GM11168 (cell line): Measurements from ENCODE around the gene DCHS2.
"Not testable (repeated sequence)": the region's sequence is repeated elsewhere in the genome, so short reads cannot be mapped to it uniquely, and the experiment has no call there.

Experiments
- in situ Hi-C: fragments of 300-500 bp; cut with MboI; formaldehyde crosslinking; loops from one replicate; pipeline ENCODE4 v1.12.0; 2022; ENCODE audit warnings: low sequenced_read_pairs; ENCODE audit not compliant: unreplicated experiment

The DCHS2 gene

GRCh38 chr4:154231806-154232478 is 259.7 kb downstream of the DCHS2 start:
- in situ Hi-C loops: no loop called here

- in situ Hi-C loops: no loop called here
Observed at GRCh38 chr4:154230723-154231122, 260.9 kb downstream of the DCHS2 start.

GRCh38 chr4:154230091-154230490 is 261.5 kb downstream of the DCHS2 start:
- in situ Hi-C loops: no loop called here

- in situ Hi-C loops: no loop called here
Observed at GRCh38 chr4:154222875-154223274, 268.7 kb downstream of the DCHS2 start.

GRCh38 chr4:154218051-154218450 is 273.5 kb downstream of the DCHS2 start:
- in situ Hi-C loops: no loop called here

GRCh38 chr4:154217384-154217783 is 274.2 kb downstream of the DCHS2 start:
- in situ Hi-C loops: not testable (repeated sequence)

GRCh38 chr4:154211506-154211905 is 280.1 kb downstream of the DCHS2 start:
- in situ Hi-C loops: no loop called here

GRCh38 chr4:154208424-154208823 is 283.2 kb downstream of the DCHS2 start:
- in situ Hi-C loops: no loop called here

- in situ Hi-C loops: no loop called here
Observed at GRCh38 chr4:154205471-154205870, 286.1 kb downstream of the DCHS2 start.

GRCh38 chr4:154194649-154195048 is 296.9 kb downstream of the DCHS2 start:
- in situ Hi-C loops: no loop called here

GRCh38 chr4:154192585-154192984 is 299.0 kb downstream of the DCHS2 start:
- in situ Hi-C loops: no loop called here

- in situ Hi-C loops: no loop called here
Observed at GRCh38 chr4:154189346-154189745, 302.3 kb downstream of the DCHS2 start.

- in situ Hi-C loops: no loop called here
Observed at GRCh38 chr4:154186888-154187287, 304.7 kb downstream of the DCHS2 start.

GRCh38 chr4:154186035-154186434 is 305.6 kb downstream of the DCHS2 start:
- in situ Hi-C loops: no loop called here

- in situ Hi-C loops: no loop called here
Observed at GRCh38 chr4:154184238-154184637, 307.4 kb downstream of the DCHS2 start.

- in situ Hi-C loops: no loop called here
Observed at GRCh38 chr4:154183264-154183663, 308.3 kb downstream of the DCHS2 start.
